Fibroblast of lung (primary cell): ENCODE data around the gene COL28A1. TPM values are rescaled to one million over a fixed set of nuclear protein-coding genes. Genes with fewer than 3 reads are reported as not detected.

Experiments used
- DNase-seq, 2 donors: peaks; one replicate each; pipeline versions ENCODE4 v3.0.0 to v3.0.0-alpha.2; 2010; ENCODE audit warnings: low read depth in 2 of 2
- H2AFZ ChIP-seq: 2 replicates; pipeline ENCODE4 v1.5.1; 2012; ENCODE audit warnings: low read length, control low read depth, inconsistent platforms
- H3K27ac ChIP-seq: 2 replicates; pipeline ENCODE4 v1.5.1; 2011; ENCODE audit warnings: low read length, control low read depth; ENCODE audit not compliant: insufficient read depth
- H3K27me3 ChIP-seq: 2 replicates; pipeline ENCODE4 v1.5.1; 2011; ENCODE audit warnings: mild to moderate bottlenecking, low read length; ENCODE audit not compliant: control insufficient read depth, insufficient read depth
- H3K36me3 ChIP-seq: 2 replicates; pipeline ENCODE4 v1.5.1; 2011; ENCODE audit warnings: low read length; ENCODE audit not compliant: control insufficient read depth, insufficient read depth
- H3K4me1 ChIP-seq: 2 replicates; pipeline ENCODE4 v1.5.1; 2011; ENCODE audit warnings: low read length; ENCODE audit not compliant: control insufficient read depth, insufficient read depth; ENCODE audit errors: extremely low read depth
- H3K4me2 ChIP-seq: 2 replicates; pipeline ENCODE4 v1.5.1; 2011; ENCODE audit warnings: low read length, control low read depth; ENCODE audit not compliant: insufficient read depth; ENCODE audit errors: extremely low read depth
- H3K4me3 ChIP-seq, 4 experiments: fragments of 200-600 bp in 1 of 4; sonication (generic) in 1 of 4; replicated peaks in 1 of 4; 2 replicates each; pipeline ENCODE4 v1.5.1; 2011 to 2016; ENCODE audit warnings: low read length in 4 of 4, low read depth in 3 of 4, mild to moderate bottlenecking in 3 of 4, control low read depth in 2 of 4, inconsistent platforms in 1 of 4, mixed read lengths in 1 of 4; ENCODE audit not compliant: insufficient read depth in 1 of 4; ENCODE audit errors: control extremely low read depth in 1 of 4
- H3K79me2 ChIP-seq: 2 replicates; pipeline ENCODE4 v1.5.1; 2012; ENCODE audit warnings: mild to moderate bottlenecking, low read length, inconsistent platforms; ENCODE audit not compliant: control insufficient read depth, insufficient read depth
- H3K9ac ChIP-seq: 2 replicates; pipeline ENCODE4 v1.5.1; 2011; ENCODE audit warnings: mild to moderate bottlenecking, low read length, control low read depth; ENCODE audit not compliant: insufficient read depth
- H3K9me3 ChIP-seq: 2 replicates; pipeline ENCODE4 v1.5.1; 2012; ENCODE audit warnings: low read depth, low read length; ENCODE audit not compliant: control insufficient read depth, insufficient read depth
- H4K20me1 ChIP-seq: 2 replicates; pipeline ENCODE4 v1.5.1; 2011; ENCODE audit warnings: low read length; ENCODE audit not compliant: control insufficient read depth, insufficient read depth; ENCODE audit errors: extremely low read depth
- EZH2 ChIP-seq: IDR thresholded peaks from 2 replicates; pipeline ENCODE4 v1.5.1; 2012; ENCODE audit warnings: low read length, control low read depth, mild to moderate bottlenecking; ENCODE audit errors: missing control alignments
- polyA plus RNA-seq, 2 donors: library from polyadenylated mRNA; depleted of rRNA in 1 of 2; stranded (reverse) in 1 of 2; unstranded in 1 of 2; fragments of >200 nt; gene quantifications; 2 replicates each; pipeline ENCODE4 v1.2.1, GENCODE V29; 2011 to 2012; ENCODE audit warnings: missing spikeins in 1 of 2
- total RNA-seq: library from RNA; depleted of rRNA; stranded (reverse); fragments of >200 nt; gene quantifications from 2 replicates; pipeline ENCODE4 v1.2.1, GENCODE V29; 2014
- TF ChIP-seq, protein P1 (sequence below), 2 donors: IDR thresholded peaks in 1 of 2; conservative IDR thresholded peaks in 1 of 2; 1 replicate in 1 of 2; 2 replicates in 1 of 2; pipeline ENCODE4 v1.5.1; 2011 to 2012; ENCODE audit warnings: low read length in 2 of 2, control low read depth in 1 of 2, inconsistent platforms in 1 of 2, low read depth in 1 of 2, mild to moderate bottlenecking in 1 of 2

Gene COL28A1
- total and polyA plus RNA-seq, 2 donors (not counting 1 experiment from before 2014, with no cell fraction given), result 0.01 to 0.17 TPM

DNA sequence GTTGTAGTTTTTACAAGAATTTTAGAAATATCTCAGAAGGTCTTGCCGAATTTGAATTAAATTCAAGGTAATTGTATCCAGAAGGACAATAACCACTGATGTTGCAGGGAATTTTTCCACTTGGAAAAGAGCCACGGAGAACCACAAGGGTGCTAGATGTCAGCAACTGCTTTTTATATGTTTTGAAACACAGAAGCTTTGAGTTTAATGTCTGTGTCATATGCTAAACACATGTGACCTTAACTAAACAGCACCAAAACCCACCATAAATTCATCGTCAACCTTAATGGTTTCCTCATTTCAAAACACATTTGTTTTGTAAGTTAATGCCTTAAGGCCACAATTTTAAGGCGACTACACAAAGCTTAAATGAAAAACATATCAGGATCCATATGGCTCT lies 106.9 kb downstream of the COL28A1 start:
- no peaks in the 10 kb centered on the region for H3K9me3 ChIP-seq
- H3K79me2 ChIP-seq, result no peaks in the 10 kb centered on the region
- no peaks in the 10 kb centered on the region for H3K27me3 ChIP-seq
- H2AFZ ChIP-seq, result no peak overlapping the region
- peak; percentile 59 to 69 for DNase-seq
- peaks cover 2% of the 10 kb centered on the region for H3K4me1 ChIP-seq
- H3K4me3 ChIP-seq, result no peak overlapping the region
- H3K27ac ChIP-seq, result no peak overlapping the region
- no peak overlapping the region for H3K9ac ChIP-seq
- no peak for TF ChIP-seq EZH2
- TF ChIP-seq, protein P1, sequence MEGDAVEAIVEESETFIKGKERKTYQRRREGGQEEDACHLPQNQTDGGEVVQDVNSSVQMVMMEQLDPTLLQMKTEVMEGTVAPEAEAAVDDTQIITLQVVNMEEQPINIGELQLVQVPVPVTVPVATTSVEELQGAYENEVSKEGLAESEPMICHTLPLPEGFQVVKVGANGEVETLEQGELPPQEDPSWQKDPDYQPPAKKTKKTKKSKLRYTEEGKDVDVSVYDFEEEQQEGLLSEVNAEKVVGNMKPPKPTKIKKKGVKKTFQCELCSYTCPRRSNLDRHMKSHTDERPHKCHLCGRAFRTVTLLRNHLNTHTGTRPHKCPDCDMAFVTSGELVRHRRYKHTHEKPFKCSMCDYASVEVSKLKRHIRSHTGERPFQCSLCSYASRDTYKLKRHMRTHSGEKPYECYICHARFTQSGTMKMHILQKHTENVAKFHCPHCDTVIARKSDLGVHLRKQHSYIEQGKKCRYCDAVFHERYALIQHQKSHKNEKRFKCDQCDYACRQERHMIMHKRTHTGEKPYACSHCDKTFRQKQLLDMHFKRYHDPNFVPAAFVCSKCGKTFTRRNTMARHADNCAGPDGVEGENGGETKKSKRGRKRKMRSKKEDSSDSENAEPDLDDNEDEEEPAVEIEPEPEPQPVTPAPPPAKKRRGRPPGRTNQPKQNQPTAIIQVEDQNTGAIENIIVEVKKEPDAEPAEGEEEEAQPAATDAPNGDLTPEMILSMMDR (conservative IDR thresholded peaks at IDR 0.05 in 1 of 2, IDR thresholded peaks at IDR 0.05 in 1 of 2; ENCODE audit: low read depth in 1 of 2, low read length in 2 of 2), result no peak
- H3K4me2 ChIP-seq, result no peak overlapping the region
- H4K20me1 ChIP-seq, result no peaks in the 10 kb centered on the region
- H3K36me3 ChIP-seq, result no peaks in the 10 kb centered on the region

DNA sequence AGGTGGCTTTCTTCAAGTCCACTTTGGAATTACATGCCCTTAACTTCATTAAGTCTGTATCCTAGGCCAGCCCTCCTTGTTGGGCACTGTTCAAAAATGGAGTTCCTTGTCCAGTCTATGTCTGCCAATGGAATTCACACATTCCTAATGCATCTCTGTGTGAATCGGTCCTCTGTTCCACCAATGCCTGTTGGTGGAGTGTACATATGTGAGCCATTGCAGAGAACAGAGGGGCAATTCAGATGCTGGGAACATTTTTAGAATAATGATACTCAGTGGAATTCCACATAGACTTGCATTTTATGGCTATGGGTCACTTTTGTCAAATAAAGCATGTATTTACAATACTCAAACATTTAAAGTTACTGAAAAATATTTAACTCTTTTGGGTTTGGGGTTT lies 108.3 kb downstream of the COL28A1 start:
- Histone ChIP-seq H3K9me3 (no peaks in the 10 kb centered on the region), H4K20me1 (no peaks in the 10 kb centered on the region), H3K36me3 (no peaks in the 10 kb centered on the region), H3K4me1 (peaks cover 2% of the 10 kb centered on the region), H2AFZ (no peak overlapping the region), H3K4me2 (no peak overlapping the region), H3K79me2 (no peaks in the 10 kb centered on the region), H3K4me3 (no peak overlapping the region), H3K27ac (no peak overlapping the region), H3K9ac (no peak overlapping the region), H3K27me3 (no peaks in the 10 kb centered on the region)
- no peak for DNase-seq
- TF ChIP-seq EZH2, result no peak
- TF ChIP-seq, protein P1 (conservative IDR thresholded peaks at IDR 0.05 in 1 of 2, IDR thresholded peaks at IDR 0.05 in 1 of 2; ENCODE audit: low read depth in 1 of 2, low read length in 2 of 2), result no peak

DNA sequence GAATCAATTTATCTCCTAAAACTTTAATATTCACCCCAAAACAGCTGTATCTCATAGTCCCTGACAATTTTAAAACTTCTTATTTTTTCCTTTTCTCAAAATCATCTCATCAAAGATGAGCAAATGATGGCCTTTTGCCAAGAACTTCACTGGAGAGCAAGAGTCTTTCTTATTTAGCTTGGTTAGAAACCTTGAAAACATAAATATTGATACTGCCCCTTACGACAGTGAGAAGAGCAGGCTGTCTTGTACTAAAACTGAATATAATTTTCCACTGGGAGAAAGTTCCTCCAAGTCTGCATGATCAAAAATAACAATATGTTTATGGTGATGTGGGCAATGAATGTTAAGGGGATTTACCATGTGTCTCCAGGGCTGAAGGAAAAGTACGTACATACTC lies 109.0 kb downstream of the COL28A1 start:
- H3K36me3 ChIP-seq, result no peaks in the 10 kb centered on the region
- no peaks in the 10 kb centered on the region for H3K79me2 ChIP-seq
- H2AFZ ChIP-seq, result no peak overlapping the region
- no peaks in the 10 kb centered on the region for H3K9me3 ChIP-seq
- no peaks in the 10 kb centered on the region for H4K20me1 ChIP-seq
- H3K4me3 ChIP-seq, result no peak overlapping the region
- no peaks in the 10 kb centered on the region for H3K27me3 ChIP-seq
- no peak overlapping the region for H3K9ac ChIP-seq
- TF ChIP-seq, protein P1 (conservative IDR thresholded peaks at IDR 0.05 in 1 of 2, IDR thresholded peaks at IDR 0.05 in 1 of 2; ENCODE audit: low read depth in 1 of 2, low read length in 2 of 2), result no peak
- TF ChIP-seq EZH2, result no peak
- peaks cover 2% of the 10 kb centered on the region for H3K4me1 ChIP-seq
- no peak for DNase-seq
- H3K4me2 ChIP-seq, result no peak overlapping the region
- no peak overlapping the region for H3K27ac ChIP-seq
